Hematopoietic multipotent progenitor cell treated with erythropoietin and hydrocortisone succinate and interleukin-3 and kit ligand, for 4 days (in vitro differentiated cells): ENCODE data around the gene FRY.

Experiments
- DNase-seq: peaks from one replicate; pipeline ENCODE4 v3.0.0-alpha.2; 2015

FRY gene

GRCh38 chr13:32266130-32266529 lies 234.6 kb downstream of the FRY start:
- no peak for DNase-seq

- DNase-seq, result peak; percentile 56
Observed at GRCh38 chr13:32267836-32268439, 236.4 kb downstream of the FRY start.

GRCh38 chr13:32272021-32272683 lies 240.6 kb downstream of the FRY start:
- DNase-seq, result no peak

GRCh38 chr13:32277839-32278238 lies 246.3 kb downstream of the FRY start:
- no peak for DNase-seq

- no peak for DNase-seq
Observed at GRCh38 chr13:32278426-32278825, 246.9 kb downstream of the FRY start.

GRCh38 chr13:32281096-32281495 lies 249.5 kb downstream of the FRY start:
- no peak for DNase-seq

GRCh38 chr13:32282096-32282711 lies 250.6 kb downstream of the FRY start:
- no peak for DNase-seq

- DNase-seq, result no peak
Observed at GRCh38 chr13:32284927-32285632, 253.5 kb downstream of the FRY start.

- no peak for DNase-seq
Observed at GRCh38 chr13:32285633-32285965, 254.0 kb downstream of the FRY start.

DNA sequence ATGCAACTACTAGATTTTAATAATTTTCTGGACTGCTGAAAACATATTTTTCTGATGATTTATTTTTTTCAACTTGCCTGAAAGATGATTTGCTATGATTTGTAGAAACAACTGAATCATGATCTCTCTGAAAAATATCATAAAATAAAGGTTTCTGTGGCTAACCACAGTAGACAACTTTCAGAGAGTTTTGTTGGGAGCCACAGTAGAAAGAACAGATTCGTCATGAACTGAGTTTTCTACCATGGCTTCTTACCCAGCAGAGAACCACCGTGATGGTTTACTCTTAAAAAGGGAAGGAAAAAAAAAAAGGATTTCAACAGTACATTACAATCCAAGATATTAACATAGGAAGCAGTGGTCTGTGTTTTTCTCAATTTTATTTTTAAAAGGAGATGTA lies 265.6 kb downstream of the FRY start:
- peak; percentile 26 for DNase-seq

GRCh38 chr13:32298695-32299094 lies 267.1 kb downstream of the FRY start:
- DNase-seq, result no peak

DNA sequence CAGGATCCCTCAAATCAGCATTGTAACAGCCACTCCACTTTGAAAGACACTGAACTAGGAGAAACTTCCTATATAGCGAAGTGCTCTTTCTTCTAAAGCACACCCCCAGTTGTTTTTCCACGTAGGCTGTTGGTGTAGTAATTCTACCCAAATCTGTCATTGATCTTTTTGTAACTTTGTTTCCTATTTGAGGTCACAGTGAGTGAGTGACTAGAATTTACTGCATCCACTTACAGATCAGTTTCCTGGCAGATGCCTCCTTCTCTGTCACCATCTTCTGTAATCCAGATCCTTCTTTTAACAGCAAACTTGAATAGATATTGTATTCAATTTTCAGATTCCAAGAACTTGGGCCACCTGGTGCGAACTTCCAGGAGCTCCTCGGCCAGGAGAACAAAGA lies 268.3 kb downstream of the FRY start:
- no peak for DNase-seq

DNA sequence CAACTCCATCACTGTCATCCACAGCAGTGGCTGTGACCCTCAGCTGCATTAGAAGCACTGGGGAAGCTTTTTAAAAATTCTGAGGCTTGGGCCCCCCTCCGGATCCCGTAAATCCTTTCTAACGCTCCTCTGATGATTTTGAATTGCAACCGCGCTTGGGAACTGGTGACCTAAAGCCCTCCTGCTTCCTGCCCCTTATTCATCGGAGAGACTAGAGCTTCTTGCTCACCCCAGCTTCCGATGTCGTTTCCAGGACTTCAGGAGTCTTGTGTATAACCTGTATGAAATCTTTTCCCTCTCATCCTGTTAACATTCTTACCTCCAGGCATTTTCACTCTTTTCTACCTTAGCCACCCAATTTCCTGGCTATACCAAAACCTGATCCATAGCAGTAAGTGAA lies 268.8 kb downstream of the FRY start:
- peak; percentile 6 for DNase-seq

- DNase-seq, result no peak
Observed at GRCh38 chr13:32300920-32301319, 269.3 kb downstream of the FRY start.

- DNase-seq, result no peak
Observed at GRCh38 chr13:32302461-32302860, 270.9 kb downstream of the FRY start.

- no peak for DNase-seq
Observed at GRCh38 chr13:32305646-32306045, 274.1 kb downstream of the FRY start.

- peak; percentile 59 for DNase-seq
Observed at GRCh38 chr13:32309312-32310133, 277.9 kb downstream of the FRY start.

GRCh38 chr13:32310134-32310706 lies 278.6 kb downstream of the FRY start:
- DNase-seq, result peak; percentile 85

DNA sequence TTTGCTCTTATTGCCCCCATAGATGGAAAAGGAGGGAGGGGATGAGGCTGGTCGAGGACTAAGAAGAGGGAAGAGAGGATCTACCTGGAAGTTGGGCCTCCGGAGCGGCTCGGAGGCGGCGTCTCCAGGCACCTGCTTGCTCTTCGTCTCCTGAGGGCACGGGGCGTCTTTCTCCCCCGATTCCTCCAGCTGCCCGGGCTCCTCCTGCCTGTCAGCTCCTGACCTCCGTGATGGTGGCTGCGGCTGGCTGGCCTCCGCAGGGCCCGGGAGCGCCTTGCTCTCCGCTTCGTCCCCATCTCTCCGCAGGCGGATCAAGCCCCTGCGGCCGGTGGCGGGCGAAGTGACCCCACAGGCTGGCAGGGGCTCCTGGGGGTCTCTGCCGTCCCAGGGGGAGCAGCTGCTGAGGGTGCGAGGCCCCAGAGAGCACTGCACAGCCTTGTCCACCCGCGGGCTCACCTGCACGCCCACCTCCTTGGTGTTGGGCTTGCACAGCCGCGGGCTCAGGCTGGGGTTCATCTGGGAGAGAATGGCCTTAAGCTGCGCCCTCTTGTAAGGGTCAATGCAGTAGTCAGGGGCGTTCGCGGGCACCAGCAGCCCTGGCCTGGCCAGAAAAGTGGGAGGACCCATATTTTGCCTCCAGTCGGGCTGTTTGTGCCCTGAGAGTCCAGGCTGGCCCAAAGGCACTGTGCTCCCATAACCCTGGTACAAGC lies 279.8 kb downstream of the FRY start:
- DNase-seq, result no peak

- DNase-seq, result peak; percentile 91
Observed at GRCh38 chr13:32314271-32315237, 283.0 kb downstream of the FRY start.
